Choroid plexus epithelial cell (primary cell): Measurements from ENCODE around the gene TBC1D22A.

Source experiments
- DNase-seq: peaks from one replicate; pipeline ENCODE4 v3.0.0-alpha.2; 2010; ENCODE audit warnings: low read depth
- H3K4me3 ChIP-seq: 2 replicates; pipeline ENCODE4 v1.5.1; 2011; ENCODE audit warnings: low read depth, mild to moderate bottlenecking, control low read depth, low read length, moderate library complexity
- TF ChIP-seq, protein P1 (sequence below): conservative IDR thresholded peaks from 2 replicates; pipeline ENCODE4 v1.5.1; 2011; ENCODE audit warnings: low read depth, mild to moderate bottlenecking, control low read depth, inconsistent platforms, low read length, moderate library complexity

Gene TBC1D22A

DNA sequence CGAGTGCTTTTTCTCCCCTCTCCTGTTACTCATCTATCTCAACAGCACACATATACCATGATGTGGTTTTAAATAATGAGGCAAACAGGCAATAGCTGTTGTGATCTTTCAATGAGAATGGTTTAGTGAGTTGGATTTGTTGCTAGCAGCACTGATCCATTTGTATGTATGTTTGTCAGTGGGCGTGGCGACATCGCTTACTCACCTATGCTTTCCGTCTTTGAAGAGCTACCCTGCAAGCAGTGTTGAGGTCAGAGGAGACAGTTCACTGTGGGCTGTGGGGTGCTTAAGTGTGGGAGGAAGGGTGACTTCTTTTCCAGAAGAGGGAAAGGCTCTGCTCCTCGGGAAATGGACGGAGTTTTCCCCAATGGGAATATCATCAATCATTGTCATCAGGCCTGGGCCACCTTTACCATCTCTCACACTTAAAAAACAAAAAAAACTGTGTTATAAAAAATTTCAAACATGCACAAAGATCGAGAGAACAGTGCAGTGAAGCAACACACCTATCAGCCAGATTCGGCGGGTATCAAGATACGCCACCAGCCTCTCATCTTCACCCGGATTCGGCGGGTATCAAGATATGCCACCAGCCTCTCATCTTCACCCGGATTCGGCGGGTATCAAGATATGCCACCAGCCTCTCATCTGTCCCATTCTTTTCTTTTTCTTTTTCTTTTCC is 83.8 kb downstream of the TBC1D22A start:
- DNase-seq: peak; percentile 37
- TF ChIP-seq, protein P1, sequence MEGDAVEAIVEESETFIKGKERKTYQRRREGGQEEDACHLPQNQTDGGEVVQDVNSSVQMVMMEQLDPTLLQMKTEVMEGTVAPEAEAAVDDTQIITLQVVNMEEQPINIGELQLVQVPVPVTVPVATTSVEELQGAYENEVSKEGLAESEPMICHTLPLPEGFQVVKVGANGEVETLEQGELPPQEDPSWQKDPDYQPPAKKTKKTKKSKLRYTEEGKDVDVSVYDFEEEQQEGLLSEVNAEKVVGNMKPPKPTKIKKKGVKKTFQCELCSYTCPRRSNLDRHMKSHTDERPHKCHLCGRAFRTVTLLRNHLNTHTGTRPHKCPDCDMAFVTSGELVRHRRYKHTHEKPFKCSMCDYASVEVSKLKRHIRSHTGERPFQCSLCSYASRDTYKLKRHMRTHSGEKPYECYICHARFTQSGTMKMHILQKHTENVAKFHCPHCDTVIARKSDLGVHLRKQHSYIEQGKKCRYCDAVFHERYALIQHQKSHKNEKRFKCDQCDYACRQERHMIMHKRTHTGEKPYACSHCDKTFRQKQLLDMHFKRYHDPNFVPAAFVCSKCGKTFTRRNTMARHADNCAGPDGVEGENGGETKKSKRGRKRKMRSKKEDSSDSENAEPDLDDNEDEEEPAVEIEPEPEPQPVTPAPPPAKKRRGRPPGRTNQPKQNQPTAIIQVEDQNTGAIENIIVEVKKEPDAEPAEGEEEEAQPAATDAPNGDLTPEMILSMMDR: no peak

DNA sequence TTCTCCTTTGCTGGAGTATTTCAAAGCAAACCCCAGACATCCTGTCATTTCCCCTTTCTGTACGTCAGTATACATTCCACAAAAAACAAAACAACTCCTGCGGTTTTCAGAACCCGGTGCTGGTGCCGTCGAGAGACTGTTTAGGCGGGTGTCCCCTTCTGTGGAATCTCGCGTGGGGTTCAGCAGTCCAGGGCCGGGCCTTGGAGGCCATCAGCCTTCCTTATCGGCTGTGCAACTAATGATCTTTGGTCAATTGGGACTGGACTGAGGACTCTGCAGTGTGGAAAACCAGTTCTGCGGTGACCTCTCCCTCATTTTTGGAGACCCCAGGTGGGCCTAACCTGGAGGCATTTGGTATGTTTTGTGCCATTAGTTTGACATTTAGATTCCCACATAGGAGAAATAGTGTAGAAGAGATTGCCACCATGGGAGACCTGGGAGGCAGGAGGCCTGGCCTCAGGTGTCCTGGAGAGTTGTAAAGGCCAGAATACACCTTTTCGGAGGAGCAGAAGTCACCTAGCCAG is 84.4 kb downstream of the TBC1D22A start:
- TF ChIP-seq, protein P1: no peak
- no peak overlapping the region for H3K4me3 ChIP-seq
- DNase-seq: peak; percentile 52

More for the DNA sequence above, 83.8 kb downstream of the TBC1D22A start:
- H3K4me3 ChIP-seq: no peak overlapping the region

DNA sequence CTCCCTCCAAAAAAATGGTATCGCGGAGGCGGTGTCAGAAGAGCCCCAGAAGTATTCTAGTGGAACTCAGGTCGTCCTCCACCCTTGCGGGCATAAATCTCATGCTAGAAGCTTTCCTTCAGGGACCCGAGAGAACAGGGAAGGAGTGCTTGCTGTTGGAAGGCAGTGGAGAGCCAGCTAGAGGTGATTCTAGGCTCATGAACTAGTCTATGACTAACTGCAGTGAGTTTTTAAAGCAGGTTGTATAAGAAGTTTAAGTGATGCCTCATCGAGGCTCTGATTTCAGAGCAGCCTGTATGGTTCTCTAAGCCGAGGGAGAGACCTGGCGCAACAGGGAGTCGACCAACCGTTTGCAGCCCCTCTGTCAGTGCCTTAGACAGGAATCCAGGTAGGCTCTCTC is 85.7 kb downstream of the TBC1D22A start:
- TF ChIP-seq, protein P1: no peak
- H3K4me3 ChIP-seq: no peak overlapping the region
- peak; percentile 46 for DNase-seq

DNA sequence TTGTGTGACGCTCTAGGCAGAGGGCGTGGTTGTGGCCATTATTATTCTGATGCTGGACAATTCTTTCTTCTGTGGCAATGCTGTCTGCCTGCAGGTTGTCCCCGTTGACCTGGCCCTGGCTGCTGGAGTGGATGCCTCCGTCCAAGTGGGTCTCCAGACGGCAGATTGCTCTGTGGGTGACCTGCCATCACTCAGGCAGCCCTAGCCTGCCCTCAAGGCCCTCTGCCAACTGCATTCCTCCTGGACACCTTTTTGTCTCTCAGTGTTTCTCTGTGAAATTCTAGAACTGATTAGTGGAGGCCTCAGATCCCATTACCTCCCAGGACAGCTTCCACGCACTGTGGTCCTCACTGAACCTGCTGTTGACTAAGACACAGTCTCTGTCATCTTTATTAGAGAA is 86.7 kb downstream of the TBC1D22A start:
- DNase-seq: no peak
- H3K4me3 ChIP-seq: no peak overlapping the region
- TF ChIP-seq, protein P1: no peak

DNA sequence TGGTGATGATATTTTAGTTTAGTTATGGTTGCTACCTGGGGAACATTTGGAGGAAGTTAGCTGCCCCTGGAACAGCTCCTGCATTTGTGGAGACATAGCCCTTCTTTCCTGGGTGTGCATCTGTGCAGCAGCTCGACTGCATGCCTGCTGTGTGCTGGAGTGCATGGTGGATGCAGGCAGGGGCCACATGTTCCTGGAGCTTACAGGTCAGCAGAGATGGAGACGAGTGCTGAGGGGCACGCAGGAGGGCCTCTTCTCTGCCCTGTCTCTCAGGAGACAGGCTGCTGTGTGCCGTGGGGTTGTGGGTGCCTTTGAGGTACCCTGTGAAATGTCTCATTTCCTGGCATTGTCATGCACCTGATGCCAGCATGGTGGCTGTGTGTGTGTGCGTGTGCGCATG is 87.5 kb downstream of the TBC1D22A start:
- no peak overlapping the region for H3K4me3 ChIP-seq
- TF ChIP-seq, protein P1: no peak
- no peak for DNase-seq

DNA sequence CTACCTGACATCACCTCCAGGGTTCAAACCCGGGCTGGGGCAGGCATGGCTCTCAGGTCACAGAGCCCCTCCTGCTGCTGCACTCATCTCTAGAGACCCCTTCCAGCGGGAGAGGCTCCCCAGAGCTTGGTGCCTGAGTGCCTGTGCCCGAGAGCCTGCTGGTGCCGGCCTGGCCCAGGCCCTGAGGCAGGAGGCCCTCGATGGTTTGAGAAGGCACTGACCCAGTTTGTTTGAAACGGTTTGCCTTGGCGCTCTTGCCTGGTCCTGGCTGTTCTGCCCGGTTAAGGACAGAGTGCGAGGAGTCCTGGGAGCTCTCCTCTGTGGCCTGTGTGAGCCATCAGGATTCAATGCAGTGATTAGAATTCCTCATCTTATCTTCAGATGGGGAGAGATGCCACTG is 88.9 kb downstream of the TBC1D22A start:
- no peak for DNase-seq
- TF ChIP-seq, protein P1: no peak
- no peak overlapping the region for H3K4me3 ChIP-seq

DNA sequence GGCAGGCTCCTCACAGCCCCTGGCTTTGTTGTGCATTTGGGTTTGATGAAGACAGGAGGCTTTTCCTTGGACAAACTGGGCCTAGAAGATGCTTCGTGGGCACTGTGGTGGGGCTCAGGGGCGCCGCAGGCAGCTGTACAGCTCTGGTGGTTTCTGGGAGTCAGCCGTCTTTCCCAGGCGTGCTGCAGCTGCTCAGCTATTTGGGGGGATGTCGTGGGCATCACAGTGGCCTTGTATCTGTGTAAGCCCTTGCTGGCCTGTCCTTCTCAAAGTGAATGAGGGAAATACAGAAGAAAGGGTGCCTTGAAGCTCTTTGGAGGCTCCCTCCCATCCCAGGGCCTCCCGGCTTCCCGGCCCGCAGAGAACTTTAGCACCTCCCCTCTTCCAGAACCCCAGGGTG is 89.5 kb downstream of the TBC1D22A start:
- TF ChIP-seq, protein P1: no peak
- no peak for DNase-seq

More for the DNA sequence above, 89.5 kb downstream of the TBC1D22A start:
- H3K4me3 ChIP-seq: no peak overlapping the region
